ENCODE data around the gene ZCCHC7. TPM values are rescaled to one million over a fixed set of nuclear protein-coding genes. Genes with fewer than 3 reads are reported as not detected.

The ZCCHC7 gene
- total RNA-seq, 4 donors from 2014 or later: 22.1 to 31.9 (median 25.6) TPM

DNA sequence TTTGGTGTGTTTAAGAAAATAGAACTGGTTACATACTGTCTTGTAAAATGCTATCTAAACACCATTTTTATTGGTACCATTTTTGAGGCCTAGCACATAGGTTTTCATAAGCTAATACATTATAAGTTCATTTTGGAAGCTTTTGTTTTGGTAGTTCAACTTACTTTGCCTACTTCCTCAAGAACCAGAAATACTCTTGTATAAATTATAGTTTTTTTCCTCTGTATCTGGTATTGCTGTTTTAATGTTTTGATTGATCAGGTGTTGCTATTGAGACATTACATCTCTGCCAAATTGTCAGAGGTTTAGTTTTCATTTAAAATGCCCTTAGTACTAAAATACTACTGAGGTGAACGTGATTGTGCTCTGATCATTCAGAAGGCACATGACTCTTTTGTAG is 211.5 kb downstream of the ZCCHC7 start:
- Histone ChIP-seq H3K27me3 (no peaks in the 10 kb centered on the region), H3K27ac (no peak overlapping the region), H3K36me3 (no peaks in the 10 kb centered on the region), H3K4me1 (peaks cover 0 to 9% of the 10 kb centered on the region in 2 donors), H3K4me3 (replicated peaks in 1 of 3) (no peak overlapping the region), H3K9me3 (no peaks in the 10 kb centered on the region)
- WGBS, 2 donors: 96 to 97% methylated on average over 1 of the region's 1 CpG
- TF ChIP-seq, protein P1, sequence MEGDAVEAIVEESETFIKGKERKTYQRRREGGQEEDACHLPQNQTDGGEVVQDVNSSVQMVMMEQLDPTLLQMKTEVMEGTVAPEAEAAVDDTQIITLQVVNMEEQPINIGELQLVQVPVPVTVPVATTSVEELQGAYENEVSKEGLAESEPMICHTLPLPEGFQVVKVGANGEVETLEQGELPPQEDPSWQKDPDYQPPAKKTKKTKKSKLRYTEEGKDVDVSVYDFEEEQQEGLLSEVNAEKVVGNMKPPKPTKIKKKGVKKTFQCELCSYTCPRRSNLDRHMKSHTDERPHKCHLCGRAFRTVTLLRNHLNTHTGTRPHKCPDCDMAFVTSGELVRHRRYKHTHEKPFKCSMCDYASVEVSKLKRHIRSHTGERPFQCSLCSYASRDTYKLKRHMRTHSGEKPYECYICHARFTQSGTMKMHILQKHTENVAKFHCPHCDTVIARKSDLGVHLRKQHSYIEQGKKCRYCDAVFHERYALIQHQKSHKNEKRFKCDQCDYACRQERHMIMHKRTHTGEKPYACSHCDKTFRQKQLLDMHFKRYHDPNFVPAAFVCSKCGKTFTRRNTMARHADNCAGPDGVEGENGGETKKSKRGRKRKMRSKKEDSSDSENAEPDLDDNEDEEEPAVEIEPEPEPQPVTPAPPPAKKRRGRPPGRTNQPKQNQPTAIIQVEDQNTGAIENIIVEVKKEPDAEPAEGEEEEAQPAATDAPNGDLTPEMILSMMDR (IDR thresholded peaks at IDR 0.05): no peak
- TF ChIP-seq POLR2A (IDR thresholded peaks at IDR 0.05): no peak
- no peak for DNase-seq
- intact Hi-C loops (cut with DNase I): no loop called here

DNA sequence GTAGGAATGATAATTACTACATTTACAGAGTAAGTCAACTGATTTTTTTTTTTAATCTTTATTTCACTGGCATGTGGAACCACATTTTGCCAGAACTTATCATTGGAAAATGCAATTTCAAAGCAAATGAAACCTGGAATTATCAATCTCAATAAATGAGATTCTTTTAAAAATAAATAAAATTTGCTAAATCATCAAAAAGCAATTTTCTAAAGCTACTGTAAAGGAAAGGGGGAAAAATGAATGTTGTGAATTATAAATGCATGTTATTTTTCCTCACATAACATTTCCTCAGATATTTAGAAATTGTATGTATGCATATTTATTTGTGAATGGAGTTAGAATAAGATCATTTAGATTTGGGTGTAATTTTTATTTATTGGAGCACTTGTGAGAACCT is 212.2 kb downstream of the ZCCHC7 start:
- H3K27me3 ChIP-seq: no peaks in the 10 kb centered on the region
- peaks cover 0 to 7% of the 10 kb centered on the region in 2 donors for H3K4me1 ChIP-seq
- H3K27ac ChIP-seq: no peak overlapping the region
- no peak for DNase-seq
- H3K36me3 ChIP-seq: no peaks in the 10 kb centered on the region
- H3K9me3 ChIP-seq: no peaks in the 10 kb centered on the region
- intact Hi-C loops (cut with DNase I): no loop called here
- TF ChIP-seq, protein P1 (IDR thresholded peaks at IDR 0.05): no peak
- TF ChIP-seq POLR2A (IDR thresholded peaks at IDR 0.05): no peak
- no peak overlapping the region for H3K4me3 ChIP-seq (replicated peaks in 1 of 3)

DNA sequence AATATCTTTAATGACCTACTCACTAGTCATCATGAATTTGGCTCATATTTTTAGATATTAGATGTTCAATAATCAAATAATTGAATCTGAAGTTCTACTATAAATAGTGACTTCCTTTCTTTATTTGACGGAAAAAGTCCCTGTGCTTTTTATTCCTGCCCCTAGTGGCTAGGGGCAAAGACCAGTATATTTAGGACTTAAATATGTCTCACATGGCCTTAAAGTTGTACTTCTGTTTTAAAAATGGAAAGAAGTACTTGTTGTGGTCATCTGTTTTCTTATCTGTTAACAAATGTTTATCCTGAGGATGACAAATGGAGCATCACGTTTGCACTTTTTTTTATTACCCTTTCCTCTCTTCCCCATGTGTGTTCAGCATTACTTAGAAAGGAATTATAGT is 212.9 kb downstream of the ZCCHC7 start:
- DNase-seq: no peak

DNA sequence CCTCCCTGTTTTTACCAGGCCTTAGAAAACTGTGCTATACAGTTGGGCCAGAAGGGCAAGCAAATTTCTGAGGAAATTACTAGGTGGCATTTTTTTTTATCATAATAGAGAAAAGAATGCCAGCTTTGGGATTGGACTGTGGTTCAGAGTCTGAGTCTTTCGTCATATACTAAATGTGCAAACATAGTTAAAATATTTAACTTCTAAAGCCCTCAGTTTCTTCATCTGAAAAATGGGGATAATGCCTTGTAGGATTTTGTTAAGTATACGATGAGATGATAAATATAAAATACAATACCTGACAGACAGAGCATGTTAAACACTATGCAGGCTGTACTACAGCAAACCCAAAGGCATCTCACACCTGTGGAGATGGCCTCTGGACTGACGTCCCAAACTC is 214.9 kb downstream of the ZCCHC7 start:
- Histone ChIP-seq H3K4me1 (no peaks in the 10 kb centered on the region), H3K36me3 (no peaks in the 10 kb centered on the region), H3K4me3 (replicated peaks in 1 of 3) (no peak overlapping the region), H3K27me3 (no peaks in the 10 kb centered on the region), H3K9me3 (no peaks in the 10 kb centered on the region), H3K27ac (no peak overlapping the region)
- 92 to 93% methylated on average over 3 of the region's 3 CpGs for WGBS, 2 donors
- no peak for DNase-seq
- TF ChIP-seq, protein P1 (IDR thresholded peaks at IDR 0.05): no peak
- no peak for TF ChIP-seq POLR2A (IDR thresholded peaks at IDR 0.05)
- intact Hi-C loops (cut with DNase I): no loop called here

More for the DNA sequence above, 212.9 kb downstream of the ZCCHC7 start:
- no peak overlapping the region for H3K4me3 ChIP-seq (replicated peaks in 1 of 3)
- no peaks in the 10 kb centered on the region for H3K36me3 ChIP-seq
- no peaks in the 10 kb centered on the region for H3K9me3 ChIP-seq
- TF ChIP-seq, protein P1 (IDR thresholded peaks at IDR 0.05): no peak
- TF ChIP-seq POLR2A (IDR thresholded peaks at IDR 0.05): no peak
- intact Hi-C loops (cut with DNase I): no loop called here
- WGBS, 2 donors: 70 to 73% methylated on average over 2 of the region's 2 CpGs
- no peak overlapping the region for H3K27ac ChIP-seq
- H3K4me1 ChIP-seq: peaks cover 0 to 2% of the 10 kb centered on the region in 2 donors
- H3K27me3 ChIP-seq: no peaks in the 10 kb centered on the region

DNA sequence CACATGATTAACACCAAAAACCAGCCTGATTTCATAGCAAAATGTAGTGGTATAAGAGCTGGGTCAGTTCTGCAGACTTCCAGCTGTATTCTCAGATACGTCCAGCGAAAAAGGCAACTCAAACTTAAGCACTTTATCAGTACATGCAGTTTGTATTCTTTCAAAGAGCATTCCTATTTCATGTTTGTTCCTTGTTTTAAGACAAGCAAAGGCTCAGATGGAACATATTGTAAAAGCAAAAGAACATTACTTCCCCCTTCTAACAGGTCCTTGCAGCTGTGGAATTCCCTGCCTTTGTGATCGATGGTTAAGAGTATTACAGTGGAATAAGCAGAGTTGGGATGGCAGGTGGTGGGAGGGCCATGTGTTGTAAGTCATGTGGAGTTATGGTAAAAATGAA is 215.8 kb downstream of the ZCCHC7 start:
- Histone ChIP-seq H3K9me3 (no peaks in the 10 kb centered on the region), H3K27ac (no peak overlapping the region), H3K27me3 (no peaks in the 10 kb centered on the region), H3K4me1 (no peaks in the 10 kb centered on the region), H3K4me3 (replicated peaks in 1 of 3) (no peak overlapping the region), H3K36me3 (no peaks in the 10 kb centered on the region)
- TF ChIP-seq, protein P1 (IDR thresholded peaks at IDR 0.05): no peak
- no peak for TF ChIP-seq POLR2A (IDR thresholded peaks at IDR 0.05)
- intact Hi-C loops (cut with DNase I): no loop called here
- DNase-seq: no peak
- 91 to 94% methylated on average over 3 of the region's 3 CpGs for WGBS, 2 donors

Data from thyroid gland (tissue), 4 donors.